HG03097 (cell line): ENCODE data around the gene TRIO.

ENCODE experiments used
- ATAC-seq: cut with Tn5 transposase; IDR thresholded peaks from one replicate; pipeline ENCODE4 v1.9.1; 2021; ENCODE audit not compliant: unreplicated experiment, low FRiP score

Gene TRIO

GRCh38 chr5:14260637-14261036, 117.5 kb downstream of the TRIO start:
- ATAC-seq, result no peak

GRCh38 chr5:14261235-14261634, 118.1 kb downstream of the TRIO start:
- no peak for ATAC-seq

GRCh38 chr5:14261856-14262611, 118.9 kb downstream of the TRIO start:
- ATAC-seq, result no peak

- ATAC-seq, result no peak
Observed at GRCh38 chr5:14263113-14263512, 120.0 kb downstream of the TRIO start.

- ATAC-seq, result no peak
Observed at GRCh38 chr5:14263699-14264098, 120.6 kb downstream of the TRIO start.

- ATAC-seq, result peak; percentile 72
Observed at GRCh38 chr5:14264605-14265316, 121.6 kb downstream of the TRIO start.

GRCh38 chr5:14265570-14265969, 122.4 kb downstream of the TRIO start:
- no peak for ATAC-seq

- ATAC-seq, result no peak
Observed at GRCh38 chr5:14266171-14266570, 123.0 kb downstream of the TRIO start.

GRCh38 chr5:14266686-14267085, 123.5 kb downstream of the TRIO start:
- ATAC-seq, result no peak

- no peak for ATAC-seq
Observed at GRCh38 chr5:14267166-14267838, 124.2 kb downstream of the TRIO start.

- no peak for ATAC-seq
Observed at GRCh38 chr5:14267991-14268708, 125.0 kb downstream of the TRIO start.

- no peak for ATAC-seq
Observed at GRCh38 chr5:14268738-14269137, 125.6 kb downstream of the TRIO start.

- ATAC-seq, result no peak
Observed at GRCh38 chr5:14269395-14269794, 126.3 kb downstream of the TRIO start.

GRCh38 chr5:14270209-14270702, 127.1 kb downstream of the TRIO start:
- peak; percentile 42 for ATAC-seq

- no peak for ATAC-seq
Observed at GRCh38 chr5:14272548-14273205, 129.5 kb downstream of the TRIO start.

- no peak for ATAC-seq
Observed at GRCh38 chr5:14273207-14273767, 130.1 kb downstream of the TRIO start.

- ATAC-seq, result no peak
Observed at GRCh38 chr5:14276380-14276779, 133.2 kb downstream of the TRIO start.

- no peak for ATAC-seq
Observed at GRCh38 chr5:14277385-14278320, 134.5 kb downstream of the TRIO start.
